GM12873 (cell line): ENCODE measurements around the gene ZNF106.

Experiments
- TF ChIP-seq, protein P1 (sequence below): IDR thresholded peaks from 2 replicates; pipeline ENCODE4 v1.5.1; 2012; ENCODE audit warnings: low read depth, mild to moderate bottlenecking, moderate library complexity, low read length, control low read depth; ENCODE audit not compliant: insufficient read depth; ENCODE audit errors: missing control alignments

ZNF106 gene

DNA sequence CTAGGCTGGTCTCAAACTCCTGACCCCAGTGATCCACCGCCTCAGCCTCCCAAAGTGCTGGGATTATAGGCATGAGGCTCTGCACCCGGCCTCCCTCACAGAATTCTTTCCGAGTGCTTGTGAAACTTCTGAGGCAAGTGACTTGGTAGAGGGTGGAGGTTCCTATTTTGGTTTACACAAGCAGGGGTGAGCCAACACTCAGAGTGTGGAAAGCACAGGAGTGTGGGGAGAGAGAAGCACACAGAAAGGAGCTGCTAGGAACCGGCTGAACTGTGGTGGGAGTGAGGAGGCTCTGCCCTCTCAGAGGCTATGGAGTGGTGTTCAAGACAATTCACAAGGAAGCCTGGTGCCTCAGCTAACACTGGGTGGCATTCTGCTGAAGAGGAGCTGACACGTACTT is 123.9 kb downstream of the ZNF106 start:
- TF ChIP-seq, protein P1, sequence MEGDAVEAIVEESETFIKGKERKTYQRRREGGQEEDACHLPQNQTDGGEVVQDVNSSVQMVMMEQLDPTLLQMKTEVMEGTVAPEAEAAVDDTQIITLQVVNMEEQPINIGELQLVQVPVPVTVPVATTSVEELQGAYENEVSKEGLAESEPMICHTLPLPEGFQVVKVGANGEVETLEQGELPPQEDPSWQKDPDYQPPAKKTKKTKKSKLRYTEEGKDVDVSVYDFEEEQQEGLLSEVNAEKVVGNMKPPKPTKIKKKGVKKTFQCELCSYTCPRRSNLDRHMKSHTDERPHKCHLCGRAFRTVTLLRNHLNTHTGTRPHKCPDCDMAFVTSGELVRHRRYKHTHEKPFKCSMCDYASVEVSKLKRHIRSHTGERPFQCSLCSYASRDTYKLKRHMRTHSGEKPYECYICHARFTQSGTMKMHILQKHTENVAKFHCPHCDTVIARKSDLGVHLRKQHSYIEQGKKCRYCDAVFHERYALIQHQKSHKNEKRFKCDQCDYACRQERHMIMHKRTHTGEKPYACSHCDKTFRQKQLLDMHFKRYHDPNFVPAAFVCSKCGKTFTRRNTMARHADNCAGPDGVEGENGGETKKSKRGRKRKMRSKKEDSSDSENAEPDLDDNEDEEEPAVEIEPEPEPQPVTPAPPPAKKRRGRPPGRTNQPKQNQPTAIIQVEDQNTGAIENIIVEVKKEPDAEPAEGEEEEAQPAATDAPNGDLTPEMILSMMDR: no peak

DNA sequence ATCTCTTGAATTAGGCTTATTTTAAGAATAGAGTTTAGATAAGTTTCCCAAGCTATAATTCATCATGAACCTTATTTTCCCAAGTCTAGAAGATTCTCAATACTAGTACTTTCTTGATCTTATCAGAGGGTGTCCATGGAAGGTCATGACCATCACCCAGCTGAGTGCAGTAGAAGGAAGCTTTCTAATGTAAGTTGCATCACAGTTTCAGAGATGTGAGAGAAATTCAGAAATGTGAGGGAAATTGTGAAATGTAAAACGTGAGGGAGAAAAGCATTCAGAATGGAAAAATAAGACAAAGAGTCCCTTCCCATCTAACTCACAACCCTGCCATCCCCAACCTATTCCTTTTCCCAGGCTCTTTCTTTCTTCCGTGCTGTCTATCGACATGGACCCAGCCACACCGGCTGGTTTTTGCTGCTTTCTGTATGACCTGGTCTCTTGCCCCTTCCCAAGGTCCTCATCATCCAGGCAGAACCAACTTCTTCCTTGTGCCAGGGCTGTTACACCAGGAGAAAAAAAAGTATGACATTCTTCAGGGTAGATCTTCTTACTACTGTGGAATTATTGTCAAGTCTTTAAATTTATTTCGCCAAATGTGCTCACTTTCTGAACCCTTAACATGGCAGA is 124.9 kb downstream of the ZNF106 start:
- TF ChIP-seq, protein P1: no peak

DNA sequence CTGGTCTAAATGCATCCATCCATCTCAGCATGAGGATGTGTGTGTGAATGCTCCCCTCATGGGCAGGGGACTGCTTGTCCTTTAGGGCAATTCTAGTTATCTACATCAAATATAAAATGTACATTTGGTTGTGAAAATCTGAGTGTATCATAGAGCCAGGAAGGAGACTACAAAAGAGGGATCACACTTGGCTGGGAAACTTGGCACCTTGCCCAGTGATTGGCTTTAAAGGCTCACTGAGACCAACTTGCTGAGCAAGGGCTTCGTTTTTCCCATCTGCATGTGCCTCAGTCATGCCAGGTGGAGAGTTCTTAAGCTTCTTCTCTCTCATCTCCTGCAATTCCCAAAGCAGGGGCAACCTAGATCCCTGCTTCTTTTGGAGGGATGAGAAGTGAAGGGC is 126.4 kb downstream of the ZNF106 start:
- TF ChIP-seq, protein P1: no peak

DNA sequence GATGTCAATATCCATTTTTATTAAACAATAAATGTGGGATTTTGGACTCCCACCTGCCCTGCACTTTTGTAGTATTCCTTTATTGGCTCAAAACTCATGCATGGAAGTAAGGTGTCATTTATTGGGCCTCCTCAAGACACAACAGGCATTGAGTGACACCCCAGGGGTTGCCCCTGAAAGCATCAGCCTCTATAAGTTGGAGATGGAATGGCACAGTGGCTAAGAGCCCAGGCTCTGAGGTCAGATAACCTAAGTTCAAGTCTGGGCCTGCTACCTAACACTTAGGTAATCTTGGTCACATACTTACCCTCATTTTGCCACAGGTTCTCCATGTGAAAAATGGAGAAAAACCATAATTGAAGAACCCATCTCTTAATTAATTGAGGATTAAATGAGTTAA is 127.0 kb downstream of the ZNF106 start:
- TF ChIP-seq, protein P1: no peak

DNA sequence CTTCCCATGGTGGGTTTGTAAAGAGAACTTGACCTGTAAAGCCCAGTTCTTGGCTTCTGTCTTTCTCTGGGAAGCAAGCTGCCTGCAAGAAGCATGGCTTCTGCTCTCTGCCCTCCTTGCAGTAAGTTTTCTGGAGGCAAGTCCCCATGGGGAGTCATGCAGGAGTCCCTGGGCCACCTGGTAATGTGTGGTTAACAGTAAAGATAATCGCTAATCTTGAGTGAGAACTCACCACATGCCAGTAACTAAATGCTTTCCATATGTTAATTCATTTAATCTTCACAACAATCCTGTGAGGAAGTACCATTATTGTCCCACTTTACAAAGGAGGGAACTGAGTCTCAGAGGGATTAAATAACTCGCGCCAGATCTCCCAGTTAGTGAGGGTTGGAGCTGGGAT is 127.5 kb downstream of the ZNF106 start:
- TF ChIP-seq, protein P1: no peak
